Activated T-cell treated with anti-CD3 and anti-CD28 coated beads for 24 hours (primary cell): ENCODE data around the gene ARHGEF11.
"Not testable (repeated sequence)": the region's sequence is repeated elsewhere in the genome, so short reads cannot be mapped to it uniquely, and the experiment has no call there.

ENCODE experiments used
- DNase-seq: peaks from one replicate; pipeline ENCODE4 v3.0.0-alpha.2; 2020; ENCODE audit warnings: low read depth

Gene ARHGEF11, protein sequence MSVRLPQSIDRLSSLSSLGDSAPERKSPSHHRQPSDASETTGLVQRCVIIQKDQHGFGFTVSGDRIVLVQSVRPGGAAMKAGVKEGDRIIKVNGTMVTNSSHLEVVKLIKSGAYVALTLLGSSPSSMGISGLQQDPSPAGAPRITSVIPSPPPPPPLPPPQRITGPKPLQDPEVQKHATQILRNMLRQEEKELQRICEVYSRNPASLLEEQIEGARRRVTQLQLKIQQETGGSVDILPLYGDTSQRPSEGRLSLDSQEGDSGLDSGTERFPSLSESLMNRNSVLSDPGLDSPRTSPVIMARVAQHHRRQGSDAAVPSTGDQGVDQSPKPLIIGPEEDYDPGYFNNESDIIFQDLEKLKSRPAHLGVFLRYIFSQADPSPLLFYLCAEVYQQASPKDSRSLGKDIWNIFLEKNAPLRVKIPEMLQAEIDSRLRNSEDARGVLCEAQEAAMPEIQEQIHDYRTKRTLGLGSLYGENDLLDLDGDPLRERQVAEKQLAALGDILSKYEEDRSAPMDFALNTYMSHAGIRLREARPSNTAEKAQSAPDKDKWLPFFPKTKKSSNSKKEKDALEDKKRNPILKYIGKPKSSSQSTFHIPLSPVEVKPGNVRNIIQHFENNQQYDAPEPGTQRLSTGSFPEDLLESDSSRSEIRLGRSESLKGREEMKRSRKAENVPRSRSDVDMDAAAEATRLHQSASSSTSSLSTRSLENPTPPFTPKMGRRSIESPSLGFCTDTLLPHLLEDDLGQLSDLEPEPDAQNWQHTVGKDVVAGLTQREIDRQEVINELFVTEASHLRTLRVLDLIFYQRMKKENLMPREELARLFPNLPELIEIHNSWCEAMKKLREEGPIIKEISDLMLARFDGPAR (N-terminal part only)

GRCh38 chr1:157045250-157046218 lies at the start of gene ARHGEF11:
ARHGEF11 (minus strand) TSS chr1:157045742; CDS start chr1:157044330, 1,412 bp downstream.
- DNase-seq: peak; percentile 11

DNA sequence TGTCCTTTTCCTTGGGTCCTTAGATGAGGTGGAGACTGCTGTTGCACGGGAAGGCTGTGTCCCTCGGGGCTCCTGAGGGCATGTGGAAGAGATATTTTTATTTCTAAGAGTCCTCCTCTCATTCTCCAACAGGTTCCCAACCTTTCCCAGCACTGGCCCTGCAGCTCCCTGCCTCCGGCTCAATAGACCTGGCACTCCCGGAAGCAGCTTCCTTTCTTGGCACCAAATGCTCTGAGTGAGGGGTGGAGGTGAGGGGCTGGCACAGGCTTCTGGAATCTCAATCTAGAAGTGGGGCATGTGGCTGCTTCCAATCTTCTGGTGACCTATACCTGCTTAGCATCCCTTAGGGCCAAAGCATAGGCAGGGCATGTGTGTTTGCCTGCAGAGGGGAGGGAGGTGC lies 49.5 kb upstream of the ARHGEF11 start:
- DNase-seq: no peak

DNA sequence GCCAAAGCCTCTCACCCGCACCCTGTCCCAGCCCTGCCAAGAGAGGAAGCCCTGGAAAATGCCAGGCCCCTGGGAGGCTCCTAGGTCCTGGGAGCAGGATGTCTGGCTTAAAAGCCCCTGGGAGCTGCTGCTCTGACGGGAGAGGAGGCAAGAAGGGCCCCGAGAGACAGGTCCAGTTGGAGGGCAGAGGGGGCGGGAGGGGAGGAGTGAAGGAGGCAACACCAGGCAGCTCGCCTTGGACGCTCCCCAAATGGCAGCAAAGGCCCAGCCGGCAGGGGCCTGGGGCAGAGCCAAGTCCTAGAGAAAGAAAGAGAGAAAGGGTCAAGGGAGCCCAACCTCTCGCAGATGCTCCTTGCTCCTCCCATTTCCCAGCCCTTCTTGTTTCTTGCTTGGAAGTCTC lies 47.3 kb upstream of the ARHGEF11 start:
- no peak for DNase-seq

DNA sequence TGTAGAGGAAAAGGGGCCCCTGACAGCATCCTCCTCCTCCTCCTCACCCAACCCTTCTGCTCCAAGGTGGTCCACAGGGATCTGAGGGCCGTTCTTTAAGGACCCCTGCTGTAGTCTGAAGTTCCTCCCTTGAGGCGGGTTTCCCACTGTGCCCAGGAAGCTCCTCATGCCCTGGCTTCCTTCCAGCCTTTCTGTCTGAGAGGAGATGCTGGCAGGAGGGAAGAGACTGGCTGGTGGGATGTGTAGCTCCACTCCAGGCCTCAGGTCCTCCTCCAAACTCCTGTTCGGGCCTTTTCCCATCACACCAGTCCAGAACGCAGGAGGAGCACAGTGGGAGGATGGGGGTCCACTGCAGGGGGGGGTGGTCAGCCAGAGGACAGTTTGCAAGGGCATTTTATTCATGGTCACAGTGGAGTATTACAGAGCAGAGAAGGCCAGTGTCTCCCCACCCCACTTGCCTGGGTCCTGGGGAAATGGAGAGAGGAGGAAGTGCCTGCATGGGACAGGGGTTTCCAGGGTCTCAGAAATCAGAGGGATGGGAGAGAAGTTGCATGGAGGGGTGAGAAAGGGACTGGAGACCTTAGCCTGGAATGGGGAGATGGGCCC lies 46.2 kb upstream of the ARHGEF11 start:
- DNase-seq: no peak

- no peak for DNase-seq
These were observed 45.6 kb upstream of the ARHGEF11 start for GRCh38 chr1:157091186-157091585.

GRCh38 chr1:157090771-157091170 lies 45.2 kb upstream of the ARHGEF11 start:
- no peak for DNase-seq

- DNase-seq: peak; percentile 76
These were observed 44.7 kb upstream of the ARHGEF11 start for GRCh38 chr1:157090196-157090647.

- no peak for DNase-seq
These were observed 44.2 kb upstream of the ARHGEF11 start for GRCh38 chr1:157089789-157090188.

- DNase-seq: no peak
These were observed 43.1 kb upstream of the ARHGEF11 start for GRCh38 chr1:157088607-157089006.

- DNase-seq: no peak
These were observed 41.5 kb upstream of the ARHGEF11 start for GRCh38 chr1:157087030-157087429.

- DNase-seq: no peak
These were observed 40.8 kb upstream of the ARHGEF11 start for GRCh38 chr1:157086299-157086698.

- no peak for DNase-seq
These were observed 39.9 kb upstream of the ARHGEF11 start for GRCh38 chr1:157085421-157085820.

GRCh38 chr1:157084720-157085119 lies 39.2 kb upstream of the ARHGEF11 start:
- no peak for DNase-seq

DNA sequence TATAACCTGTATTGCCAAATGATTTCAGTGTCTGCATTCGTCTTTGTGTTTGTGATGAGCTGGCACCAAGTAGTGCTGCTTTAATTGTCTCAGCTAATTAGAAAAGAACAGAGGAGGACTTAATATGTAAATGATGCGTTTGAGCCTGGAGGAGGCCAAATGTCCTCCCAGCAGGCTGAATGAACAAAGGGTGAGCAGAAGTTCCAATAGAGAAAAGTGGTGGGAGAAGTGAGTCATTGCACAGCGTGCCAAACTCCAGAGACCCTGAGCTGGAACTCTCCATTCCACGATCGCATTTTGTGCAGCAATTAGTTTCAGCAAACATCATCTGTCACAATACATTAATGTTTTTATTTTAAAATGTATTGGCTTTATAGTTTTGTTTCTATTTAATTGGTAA lies 36.2 kb upstream of the ARHGEF11 start:
- DNase-seq: no peak

DNA sequence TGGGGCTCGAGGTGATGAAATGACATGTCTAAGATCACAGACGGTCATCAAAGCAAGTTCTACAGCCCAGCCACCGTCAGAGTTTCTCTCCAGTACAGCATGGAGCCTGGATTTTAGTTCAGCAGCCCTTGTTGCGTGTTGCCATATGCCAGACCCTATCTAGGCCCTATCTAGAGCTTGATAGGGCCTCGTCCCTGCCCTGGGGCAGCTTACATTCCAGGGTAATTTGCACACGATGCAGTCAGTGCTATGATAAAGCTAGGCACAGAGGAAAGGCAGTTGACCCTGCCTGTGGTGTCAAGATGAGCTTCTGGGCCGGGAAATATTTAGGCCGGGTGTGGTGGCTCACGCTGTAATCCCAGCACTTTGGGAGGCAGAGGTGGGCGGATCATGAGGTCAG lies 35.2 kb upstream of the ARHGEF11 start:
- DNase-seq: no peak

DNA sequence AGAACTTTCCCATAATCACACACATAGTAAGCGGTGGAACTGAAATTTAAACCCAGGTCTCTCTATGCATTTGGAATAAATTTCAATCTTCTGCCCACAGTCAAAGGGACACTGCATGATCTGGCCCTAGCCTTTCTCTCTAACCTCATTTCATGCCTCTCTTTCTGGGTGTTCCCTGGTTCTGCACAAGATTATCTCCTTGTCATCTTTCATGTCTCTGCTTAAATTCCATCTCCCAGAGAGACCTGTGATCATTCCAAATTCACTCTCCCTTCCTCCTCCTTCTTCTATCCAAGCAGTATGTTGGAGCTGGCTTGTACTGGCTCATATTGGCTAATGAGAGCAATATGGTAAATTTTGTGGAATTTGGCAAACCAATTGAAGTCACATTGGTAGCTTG lies 31.9 kb upstream of the ARHGEF11 start:
- no peak for DNase-seq

GRCh38 chr1:157073944-157074685 lies 28.6 kb upstream of the ARHGEF11 start:
- DNase-seq: no peak

GRCh38 chr1:157069601-157070000 lies 24.1 kb upstream of the ARHGEF11 start:
- DNase-seq: no peak

DNA sequence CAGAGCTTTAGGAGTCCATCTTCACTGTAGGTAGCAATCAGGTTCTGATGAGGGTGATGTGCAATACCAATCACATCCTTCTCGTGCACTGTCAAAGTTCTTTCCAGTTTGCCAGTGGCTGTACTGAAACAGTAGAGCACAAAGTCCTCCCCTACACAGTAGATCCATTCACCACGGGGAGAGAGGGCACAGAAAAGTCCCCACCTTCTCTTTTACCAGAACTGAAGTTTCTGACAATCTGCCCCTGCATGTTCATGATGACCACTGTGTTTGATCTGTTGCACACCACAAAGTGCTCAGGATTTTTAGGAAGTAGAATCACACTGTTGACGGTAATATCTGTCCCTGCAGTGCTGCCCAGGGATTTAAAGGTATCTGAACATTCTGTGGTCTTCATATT lies 13.7 kb upstream of the ARHGEF11 start:
- DNase-seq: not testable (repeated sequence)

DNA sequence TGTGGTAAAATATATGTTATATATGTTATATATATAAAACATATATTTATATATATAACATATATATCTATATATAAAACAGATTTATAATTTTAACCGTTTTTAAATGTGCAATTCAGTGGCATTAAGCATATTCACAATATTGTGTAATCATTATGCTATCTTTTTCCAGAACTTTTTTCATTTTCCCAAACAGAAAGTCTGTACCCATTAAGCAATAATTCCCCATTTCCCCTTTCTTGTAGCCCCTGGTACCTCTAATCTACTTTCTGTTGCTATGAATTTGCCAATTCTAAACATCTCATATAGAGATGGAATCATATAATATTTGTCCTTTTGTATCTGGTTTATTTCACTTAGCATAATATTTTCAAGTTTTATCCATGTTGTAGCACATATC lies 10.7 kb upstream of the ARHGEF11 start:
- no peak for DNase-seq

GRCh38 chr1:157055729-157056128 lies 10.2 kb upstream of the ARHGEF11 start:
- not testable (repeated sequence) for DNase-seq
